OCI-LY1 (cell line): Measurements from ENCODE around the gene GIGYF2.

Experiments used
- H2AFZ ChIP-seq: fragments of 200-600 bp; sonication (generic), shearing (Covaris generic); 2 replicates; pipeline ENCODE4 v1.6.0; 2014; ENCODE audit warnings: antibody characterized with exemption, mild to moderate bottlenecking, low read length
- H3F3A ChIP-seq: fragments of 200-600 bp; sonication (generic), shearing (Covaris generic); 2 replicates; pipeline ENCODE4 v1.6.0; 2014; ENCODE audit warnings: mild to moderate bottlenecking, antibody characterized with exemption, low read length, moderate library complexity; ENCODE audit not compliant: insufficient read depth
- H3K27ac ChIP-seq: fragments of 200-600 bp; sonication (generic); 2 replicates; pipeline ENCODE4 v1.5.1; 2014; ENCODE audit warnings: low read length, mixed run types, mild to moderate bottlenecking, low read depth; ENCODE audit not compliant: poor library complexity, severe bottlenecking
- H3K27me3 ChIP-seq: fragments of 200-600 bp; sonication (generic); 2 replicates; pipeline ENCODE4 v1.6.0; 2014; ENCODE audit warnings: antibody characterized with exemption, mild to moderate bottlenecking, low read length, moderate library complexity; ENCODE audit not compliant: insufficient read depth
- H3K36me3 ChIP-seq: fragments of 200-600 bp; sonication (generic); 2 replicates; pipeline ENCODE4 v1.6.1; 2014; ENCODE audit warnings: mild to moderate bottlenecking, antibody characterized with exemption, low read length, moderate library complexity, mixed read lengths; ENCODE audit not compliant: insufficient read depth
- H3K4me1 ChIP-seq: fragments of 200-600 bp; sonication (generic); 2 replicates; pipeline ENCODE4 v1.5.1; 2014; ENCODE audit warnings: mild to moderate bottlenecking, low read length, moderate library complexity; ENCODE audit not compliant: insufficient read depth, severe bottlenecking
- H3K4me2 ChIP-seq: fragments of 200-600 bp; sonication (generic), shearing (Covaris generic); 2 replicates; pipeline ENCODE4 v1.6.1; 2014; ENCODE audit warnings: low read length
- H3K4me3 ChIP-seq: fragments of 200-600 bp; sonication (generic); 2 replicates; pipeline ENCODE4 v1.5.1; 2014; ENCODE audit warnings: low read length, low read depth, mild to moderate bottlenecking, mixed read lengths; ENCODE audit not compliant: poor library complexity, severe bottlenecking
- H3K79me2 ChIP-seq: fragments of 200-600 bp; shearing (Covaris generic); 2 replicates; pipeline ENCODE4 v1.6.1; 2016; ENCODE audit warnings: mixed run types, low read length, mixed read lengths; ENCODE audit not compliant: insufficient read depth
- H3K9ac ChIP-seq: fragments of 200-600 bp; sonication (generic), shearing (Covaris generic); 2 replicates; pipeline ENCODE4 v1.6.1; 2014; ENCODE audit warnings: mild to moderate bottlenecking, low read length, mixed read lengths
- H3K9me2 ChIP-seq: fragments of 200-600 bp; sonication (generic), shearing (Covaris generic); 2 replicates; pipeline ENCODE4 v1.6.1; 2014; ENCODE audit warnings: low read depth, mild to moderate bottlenecking, low read length, mixed read lengths
- H3K9me3 ChIP-seq: fragments of 200-600 bp; shearing (Covaris generic); 2 replicates; pipeline ENCODE4 v1.6.1; 2014; ENCODE audit warnings: low read length, mixed read lengths
- H4K20me1 ChIP-seq: fragments of 200-600 bp; sonication (generic), shearing (Covaris generic); 2 replicates; pipeline ENCODE4 v1.6.0; 2016; ENCODE audit warnings: mild to moderate bottlenecking, low read length; ENCODE audit not compliant: insufficient read depth
- CTCF ChIP-seq: fragments of 200-600 bp; sonication (generic), shearing (Covaris generic); IDR thresholded peaks from 2 replicates; pipeline ENCODE4 v1.5.1; 2017; ENCODE audit warnings: mild to moderate bottlenecking, antibody characterized with exemption, low read length, moderate library complexity, mixed read lengths
- EZH2 ChIP-seq: fragments of 200-600 bp; sonication (generic), shearing (Covaris generic); IDR thresholded peaks from 2 replicates; pipeline ENCODE4 v1.8.0; 2017; ENCODE audit warnings: borderline replicate concordance, mixed run types, mild to moderate bottlenecking, antibody characterized with exemption, low read length, moderate library complexity, mixed read lengths

Gene GIGYF2

GRCh38 chr2:232838406-232838874 lies 141.3 kb downstream of the GIGYF2 start:
- no peaks in the 10 kb centered on the region for H3F3A ChIP-seq
- peak overlapping the region; percentile 63 for H3K4me2 ChIP-seq
- peaks cover 50% of the 10 kb centered on the region; the same call in 1 of the 2 replicates for H3K36me3 ChIP-seq
- H3K9ac ChIP-seq = peak overlapping the region; percentile 52; the same call in 1 of the 2 replicates
- H3K9me2 ChIP-seq = no peaks in the 10 kb centered on the region
- TF ChIP-seq EZH2 (no peak), CTCF (no peak)
- peaks cover 37% of the 10 kb centered on the region for H3K4me1 ChIP-seq
- no peaks in the 10 kb centered on the region for H3K27me3 ChIP-seq
- no peak overlapping the region for H2AFZ ChIP-seq
- H4K20me1 ChIP-seq = no peaks in the 10 kb centered on the region
- no peaks in the 10 kb centered on the region for H3K9me3 ChIP-seq
- H3K27ac ChIP-seq = peak overlapping the region; percentile 92
- no peaks in the 10 kb centered on the region for H3K79me2 ChIP-seq
- peak overlapping the region; percentile 36 for H3K4me3 ChIP-seq

- H3K4me2 ChIP-seq = peak overlapping the region; percentile 33; the same call in 1 of the 2 replicates
- H3K9me3 ChIP-seq = no peaks in the 10 kb centered on the region
- peak overlapping the region; percentile 21; the same call in 1 of the 2 replicates for H3K9ac ChIP-seq
- H3K9me2 ChIP-seq = no peaks in the 10 kb centered on the region
- H3K36me3 ChIP-seq = peaks cover 47% of the 10 kb centered on the region
- no peaks in the 10 kb centered on the region for H3K27me3 ChIP-seq
- no peaks in the 10 kb centered on the region for H4K20me1 ChIP-seq
- no peak overlapping the region for H3K4me3 ChIP-seq
- H3K79me2 ChIP-seq = no peaks in the 10 kb centered on the region
- no peak for TF ChIP-seq CTCF
- TF ChIP-seq EZH2 = no peak
- H3K4me1 ChIP-seq = peaks cover 37% of the 10 kb centered on the region
- H3F3A ChIP-seq = no peaks in the 10 kb centered on the region
- H2AFZ ChIP-seq = no peak overlapping the region
- peak overlapping the region; percentile 92 for H3K27ac ChIP-seq
These were observed 142.4 kb downstream of the GIGYF2 start for GRCh38 chr2:232839411-232840079.

GRCh38 chr2:232842689-232843088 lies 145.6 kb downstream of the GIGYF2 start:
- Histone ChIP-seq H3K4me1 (peaks cover 26% of the 10 kb centered on the region), H3F3A (no peaks in the 10 kb centered on the region), H3K9me3 (no peaks in the 10 kb centered on the region), H3K79me2 (no peaks in the 10 kb centered on the region), H3K27ac (no peak overlapping the region), H3K4me3 (no peak overlapping the region), H4K20me1 (no peaks in the 10 kb centered on the region), H3K9me2 (no peaks in the 10 kb centered on the region), H3K4me2 (no peak overlapping the region), H3K36me3 (peaks cover 59% of the 10 kb centered on the region), H3K27me3 (no peaks in the 10 kb centered on the region), H3K9ac (no peak overlapping the region), H2AFZ (no peak overlapping the region)
- TF ChIP-seq CTCF (no peak), EZH2 (no peak)
